Mucosa of descending colon (tissue), 3 donors: ENCODE measurements around the gene UBE2G1. TPM values are rescaled to one million over a fixed set of nuclear protein-coding genes. Genes with fewer than 3 reads are reported as not detected.

Experiments used
- ATAC-seq: fragments of 200-7000 bp; cut with Tn5 transposase; one replicate; pipeline ENCODE4 v1.9.1; 2020; ENCODE audit warnings: mild to moderate bottlenecking, moderate library complexity
- DNase-seq, 3 donors: peaks; one replicate each; pipeline ENCODE4 v3.0.0-alpha.2; 2020
- H3K36me3 ChIP-seq: fragments of 200-600 bp; one replicate; pipeline ENCODE4 v1.8.0; 2021; ENCODE audit warnings: low read depth, mild to moderate bottlenecking
- H3K4me1 ChIP-seq: fragments of 200-600 bp; one replicate; pipeline ENCODE4 v1.8.0; 2021; ENCODE audit warnings: low read depth, mild to moderate bottlenecking
- H3K4me3 ChIP-seq: fragments of 200-600 bp; one replicate; pipeline ENCODE4 v1.8.0; 2021; ENCODE audit warnings: mild to moderate bottlenecking
- H3K9me3 ChIP-seq: fragments of 200-600 bp; one replicate; pipeline ENCODE4 v1.8.0; 2021; ENCODE audit warnings: mild to moderate bottlenecking
- intact Hi-C, 2 donors: fragments of 100-400 bp; cut with DNase I in 1 of 2; cut with micrococcal nuclease in 1 of 2; formaldehyde crosslinking; loops; one replicate each; pipeline versions ENCODE4 v1.11.0 to v1.11.1; 2022; cut with DNase I, micrococcal nuclease
- total RNA-seq, 3 donors: library from RNA; stranded (reverse); fragmentation: NEBNext Ultra II Directional in 2 of 3; extraction: Animal tissue kit (Norgen Biotek cat#: 25700) in 2 of 3; gene quantifications; one replicate each; pipeline versions ENCODE4 v1.2.1 to v1.2.4, GENCODE V29; 2021 to 2023
- TF ChIP-seq, protein P1 (sequence below): fragments of 200-600 bp; IDR thresholded peaks from one replicate; pipeline ENCODE4 v1.8.0; 2022; ENCODE audit warnings: antibody characterized with exemption, mild to moderate bottlenecking
- donor health status: DM: no; HTN: no; CAD: no; lungs with moderate emphysema.
- donor health status: DM: no; HTN: no; CAD: no.
- donor health status: DM: no; HTN: yes; CAD: no.

The UBE2G1 gene
- total RNA-seq, 3 donors from 2014 or later, result 51.9 to 103 (median 56.7) TPM

DNA sequence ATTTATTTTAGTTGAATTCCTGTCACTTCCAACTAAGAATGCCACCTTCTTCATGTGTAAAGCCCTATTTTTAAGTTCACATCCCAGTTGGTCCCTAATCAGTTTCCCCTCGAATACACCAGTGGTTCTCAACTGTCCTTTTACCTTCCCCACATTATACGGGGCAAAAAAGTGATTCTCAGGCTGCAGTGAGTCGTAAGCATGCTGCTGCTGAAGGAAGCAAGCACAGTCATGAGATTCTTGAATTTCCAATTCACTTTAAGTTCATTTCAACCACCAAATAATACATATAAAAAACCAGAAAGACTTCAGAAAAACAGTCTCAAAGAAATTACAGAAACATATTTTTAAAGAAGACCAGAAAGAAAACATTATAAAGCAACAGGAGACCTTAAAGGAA lies 47.9 kb downstream of the UBE2G1 start:
- H3K36me3 ChIP-seq, result no peaks in the 10 kb centered on the region
- H3K4me3 ChIP-seq, result no peak overlapping the region
- intact Hi-C loops, result no loop called here
- ATAC-seq (no peak), DNase-seq (no peak)
- no peaks in the 10 kb centered on the region for H3K9me3 ChIP-seq
- TF ChIP-seq, protein P1, sequence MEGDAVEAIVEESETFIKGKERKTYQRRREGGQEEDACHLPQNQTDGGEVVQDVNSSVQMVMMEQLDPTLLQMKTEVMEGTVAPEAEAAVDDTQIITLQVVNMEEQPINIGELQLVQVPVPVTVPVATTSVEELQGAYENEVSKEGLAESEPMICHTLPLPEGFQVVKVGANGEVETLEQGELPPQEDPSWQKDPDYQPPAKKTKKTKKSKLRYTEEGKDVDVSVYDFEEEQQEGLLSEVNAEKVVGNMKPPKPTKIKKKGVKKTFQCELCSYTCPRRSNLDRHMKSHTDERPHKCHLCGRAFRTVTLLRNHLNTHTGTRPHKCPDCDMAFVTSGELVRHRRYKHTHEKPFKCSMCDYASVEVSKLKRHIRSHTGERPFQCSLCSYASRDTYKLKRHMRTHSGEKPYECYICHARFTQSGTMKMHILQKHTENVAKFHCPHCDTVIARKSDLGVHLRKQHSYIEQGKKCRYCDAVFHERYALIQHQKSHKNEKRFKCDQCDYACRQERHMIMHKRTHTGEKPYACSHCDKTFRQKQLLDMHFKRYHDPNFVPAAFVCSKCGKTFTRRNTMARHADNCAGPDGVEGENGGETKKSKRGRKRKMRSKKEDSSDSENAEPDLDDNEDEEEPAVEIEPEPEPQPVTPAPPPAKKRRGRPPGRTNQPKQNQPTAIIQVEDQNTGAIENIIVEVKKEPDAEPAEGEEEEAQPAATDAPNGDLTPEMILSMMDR, result no peak
- peaks cover 38% of the 10 kb centered on the region for H3K4me1 ChIP-seq

- no peak overlapping the region for H3K4me3 ChIP-seq
- no peaks in the 10 kb centered on the region for H3K9me3 ChIP-seq
- TF ChIP-seq, protein P1, result no peak
- DNase-seq (no peak), ATAC-seq (peak; percentile 39)
- H3K4me1 ChIP-seq, result peaks cover 35% of the 10 kb centered on the region
- intact Hi-C loops, result no loop called here
- no peaks in the 10 kb centered on the region for H3K36me3 ChIP-seq
Observed at GRCh38 chr17:4318186-4318585, 48.3 kb downstream of the UBE2G1 start.

DNA sequence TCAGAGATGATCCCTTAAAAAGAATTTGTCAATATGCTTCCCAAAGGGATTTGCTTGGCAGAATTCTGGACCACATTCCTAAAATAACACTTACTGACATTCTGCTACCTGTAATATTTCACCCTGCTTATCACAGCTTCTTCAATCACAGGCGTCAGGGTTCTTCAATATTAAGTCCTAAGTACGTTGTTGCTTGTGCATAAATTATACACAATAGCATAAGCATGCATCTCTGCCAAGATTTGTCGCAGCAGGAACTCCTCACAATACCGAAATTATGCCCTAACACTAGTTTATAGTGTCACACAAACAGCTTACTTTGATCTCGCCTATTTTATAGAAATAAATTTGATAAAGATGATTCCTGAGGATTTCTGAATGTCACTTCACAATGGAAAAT lies 48.9 kb downstream of the UBE2G1 start:
- H3K4me1 ChIP-seq, result peaks cover 35% of the 10 kb centered on the region
- no peaks in the 10 kb centered on the region for H3K36me3 ChIP-seq
- intact Hi-C loops, result no loop called here
- DNase-seq, result no peak
- no peak for ATAC-seq
- H3K4me3 ChIP-seq, result no peak overlapping the region
- TF ChIP-seq, protein P1, result no peak
- no peaks in the 10 kb centered on the region for H3K9me3 ChIP-seq

DNA sequence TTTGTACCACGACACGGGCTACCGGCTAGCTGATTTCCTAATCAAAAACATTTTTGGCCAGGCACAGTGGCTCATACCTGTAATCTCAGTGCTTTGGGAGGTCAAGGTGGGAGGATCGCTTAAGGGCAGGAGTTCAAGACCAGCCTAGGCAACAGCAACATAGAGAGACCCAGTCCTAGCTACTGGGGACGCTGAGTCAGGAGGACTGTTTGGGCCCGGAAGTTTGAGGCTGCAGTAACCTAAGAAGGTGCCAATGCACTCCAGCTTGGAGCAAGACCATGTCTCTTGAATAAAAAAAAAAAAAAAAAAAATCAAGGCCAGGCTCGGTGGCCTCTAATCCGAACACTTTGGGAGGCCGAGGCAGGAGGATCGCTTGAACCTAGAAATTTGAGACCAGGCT lies 49.8 kb downstream of the UBE2G1 start:
- TF ChIP-seq, protein P1, result no peak
- Histone ChIP-seq H3K4me1 (peaks cover 35% of the 10 kb centered on the region), H3K36me3 (no peaks in the 10 kb centered on the region), H3K9me3 (no peaks in the 10 kb centered on the region), H3K4me3 (no peak overlapping the region)
- no peak for ATAC-seq
- intact Hi-C loops, result no loop called here
- DNase-seq, result no peak

DNA sequence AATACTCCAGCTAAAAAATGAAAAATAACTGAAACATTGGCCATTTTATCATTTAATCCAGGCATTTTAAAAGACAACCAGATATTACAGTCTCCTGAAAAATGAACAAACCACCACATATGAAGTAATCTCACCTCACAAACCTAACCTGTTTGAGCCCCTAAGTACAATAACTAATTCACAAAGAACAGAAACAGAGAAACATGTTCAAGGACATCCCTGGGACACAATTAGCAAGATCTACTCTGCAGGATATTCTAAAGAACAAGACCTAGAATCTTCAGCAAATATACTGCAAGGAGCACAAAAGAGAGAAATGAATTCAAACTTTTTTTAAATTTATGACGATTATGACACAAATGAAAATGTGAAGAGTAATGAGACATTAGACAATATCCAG lies 51.9 kb downstream of the UBE2G1 start:
- no peak for ATAC-seq
- Histone ChIP-seq H3K9me3 (no peaks in the 10 kb centered on the region), H3K36me3 (no peaks in the 10 kb centered on the region), H3K4me1 (peaks cover 48% of the 10 kb centered on the region), H3K4me3 (no peak overlapping the region)
- TF ChIP-seq, protein P1, result no peak
- no peak for DNase-seq
- intact Hi-C loops, result no loop called here

- peaks cover 48% of the 10 kb centered on the region for H3K4me1 ChIP-seq
- intact Hi-C loops, result no loop called here
- no peak overlapping the region for H3K4me3 ChIP-seq
- TF ChIP-seq, protein P1, result no peak
- H3K9me3 ChIP-seq, result no peaks in the 10 kb centered on the region
- no peak for DNase-seq
- no peak for ATAC-seq
- H3K36me3 ChIP-seq, result no peaks in the 10 kb centered on the region
Observed at GRCh38 chr17:4314179-4314578, 52.3 kb downstream of the UBE2G1 start.
